HepG2 (cell line): ENCODE measurements around the gene THRB. TPM values are rescaled to one million over a fixed set of nuclear protein-coding genes. Genes with fewer than 3 reads are reported as not detected.

Source experiments
- ATAC-seq: fragments of 200-7000 bp; cut with Tn5 transposase; 3 replicates; pipeline ENCODE4 v1.9.1; 2020; ENCODE audit warnings: mild to moderate bottlenecking, moderate library complexity
- BruUV-seq: library from RNA; stranded (reverse); fragments of 400-500 nt; replicated peaks from 2 replicates; lab custom pipeline; 2021; lab: Mats Ljungman, UMichigan
- CTCF ChIA-PET: fragments of 300-600 bp; formaldehyde crosslinking; extraction: SDS; loops from one replicate; lab custom pipeline; 2021; ENCODE audit warnings: low total read pairs, inconsistent platforms, low intra/inter-chr PET ratio; lab: Yijun Ruan, JAX
- POLR2A ChIA-PET: fragments of 350-600 bp; sonication (Branson Sonifier 250); formaldehyde crosslinking; loops from one replicate; lab custom pipeline; 2020; ENCODE audit warnings: antibody characterized with exemption, inconsistent platforms; lab: Yijun Ruan, JAX
- DNase-seq: peaks from one replicate; pipeline ENCODE4 v3.0.0-alpha.2; 2015; ENCODE audit warnings: low spot score
- FAIRE-seq: peaks from 3 replicates; lab custom pipeline; 2011; peaks lifted over from hg19 to GRCh38; lab: Jason Lieb, UNC
- H2AFZ ChIP-seq: one replicate; pipeline ENCODE4 v1.6.1; 2011; ENCODE audit warnings: low read length, inconsistent platforms
- H3K27ac ChIP-seq: fragments of 300-600 bp; 3 replicates; pipeline ENCODE4 v1.8.0; 2011; ENCODE audit warnings: mixed run types, mild to moderate bottlenecking, mixed read lengths, low read length, inconsistent platforms; ENCODE audit not compliant: insufficient read depth; ENCODE audit errors: extremely low read length
- H3K27me3 ChIP-seq, 2 experiments: fragments of 200-600 bp in 1 of 2; 2 replicates in 1 of 2; 3 replicates in 1 of 2; pipeline versions ENCODE4 v1.6.0 to v1.8.0; 2011; ENCODE audit warnings: low read length in 2 of 2, mild to moderate bottlenecking in 2 of 2, moderate library complexity in 2 of 2, inconsistent platforms in 1 of 2; ENCODE audit not compliant: insufficient read depth in 2 of 2, control insufficient read depth in 1 of 2
- H3K36me3 ChIP-seq, 2 experiments: fragments of 200-600 bp in 1 of 2; replicated peaks in 1 of 2; 2 replicates in 1 of 2; 3 replicates in 1 of 2; pipeline versions ENCODE4 v1.5.1 to v1.8.0; 2011; ENCODE audit warnings: low read length in 2 of 2, inconsistent platforms in 1 of 2; ENCODE audit not compliant: insufficient read depth in 2 of 2, control insufficient read depth in 1 of 2
- H3K4me1 ChIP-seq: 2 replicates; pipeline ENCODE4 v1.5.1; 2012; ENCODE audit warnings: low read length, inconsistent platforms; ENCODE audit not compliant: insufficient read depth
- H3K4me2 ChIP-seq: 2 replicates; pipeline ENCODE4 v1.6.0; 2011; ENCODE audit warnings: low read depth, low read length, inconsistent platforms
- H3K4me3 ChIP-seq, 3 experiments: fragments of 200-600 bp in 1 of 3; sonication (generic), shearing (Covaris generic) in 1 of 3; replicated peaks in 1 of 3; 2 replicates each; pipeline ENCODE4 v1.5.1; 2011 to 2016; ENCODE audit warnings: low read length in 3 of 3, inconsistent platforms in 2 of 3, low read depth in 2 of 3, mild to moderate bottlenecking in 2 of 3, control low read depth in 1 of 3, mixed read lengths in 1 of 3; ENCODE audit not compliant: insufficient read depth in 1 of 3
- H3K79me2 ChIP-seq: one replicate; pipeline ENCODE4 v1.6.1; 2011; ENCODE audit warnings: low read length, inconsistent platforms; ENCODE audit not compliant: insufficient read depth
- H3K9ac ChIP-seq: 2 replicates; pipeline ENCODE4 v1.6.0; 2011; ENCODE audit warnings: mild to moderate bottlenecking, low read depth, low read length, inconsistent platforms; ENCODE audit not compliant: insufficient read depth
- H3K9me3 ChIP-seq: 2 replicates; pipeline ENCODE4 v1.5.1; 2012; ENCODE audit warnings: mild to moderate bottlenecking, low read length
- H4K20me1 ChIP-seq: 2 replicates; pipeline ENCODE4 v1.6.0; 2011; ENCODE audit warnings: inconsistent platforms, mild to moderate bottlenecking, low read length, moderate library complexity; ENCODE audit not compliant: insufficient read depth
- AHR ChIP-seq: IDR thresholded peaks from 2 replicates; pipeline ENCODE4 v1.6.1; 2018; ENCODE audit warnings: missing genetic modification reagents, missing compliant biosample characterization
- CHCHD3 ChIP-seq: sonication (generic); formaldehyde crosslinking; IDR thresholded peaks from 2 replicates; pipeline ENCODE4 v1.8.0; 2022; ENCODE audit warnings: mild to moderate bottlenecking, missing genetic modification reagents, moderate library complexity
- GABPB1 ChIP-seq: IDR thresholded peaks from 2 replicates; pipeline ENCODE4 v1.6.1; 2016; ENCODE audit warnings: mild to moderate bottlenecking, missing genetic modification reagents, moderate library complexity, missing compliant biosample characterization
- HCFC1 ChIP-seq: fragments of 150-350 bp; IDR thresholded peaks from 2 replicates; pipeline ENCODE4 v1.6.1; 2014; ENCODE audit warnings: low read depth, low read length
- IKZF5 ChIP-seq: IDR thresholded peaks from 2 replicates; pipeline ENCODE4 v1.6.1; 2018; ENCODE audit warnings: missing genetic modification reagents, mild to moderate bottlenecking, missing compliant biosample characterization
- KDM4B ChIP-seq: sonication (generic); formaldehyde crosslinking; IDR thresholded peaks from 2 replicates; pipeline ENCODE4 v1.4.0; 2020; ENCODE audit warnings: missing genetic modification reagents
- KLF13 ChIP-seq: sonication (generic); formaldehyde crosslinking; IDR thresholded peaks from 2 replicates; pipeline ENCODE4 v1.4.0; 2020; ENCODE audit warnings: mild to moderate bottlenecking, missing genetic modification reagents
- MAFG ChIP-seq: sonication (generic); formaldehyde crosslinking; IDR thresholded peaks from 2 replicates; pipeline ENCODE4 v1.5.1; 2020; ENCODE audit warnings: mild to moderate bottlenecking, missing genetic modification reagents
- MATR3 ChIP-seq: sonication (generic); formaldehyde crosslinking; IDR thresholded peaks from 2 replicates; pipeline ENCODE4 v1.4.0; 2020; ENCODE audit warnings: missing genetic modification reagents
- MEIS2 ChIP-seq: sonication (generic); formaldehyde crosslinking; IDR thresholded peaks from 2 replicates; pipeline ENCODE4 v1.9.0; 2021; ENCODE audit warnings: mild to moderate bottlenecking, missing genetic modification reagents
- PAF1 ChIP-seq: IDR thresholded peaks from 2 replicates; pipeline ENCODE4 v1.6.1; 2016; ENCODE audit warnings: missing genetic modification reagents, missing compliant biosample characterization
- ZFP37 ChIP-seq: sonication (generic); formaldehyde crosslinking; IDR thresholded peaks from 2 replicates; pipeline ENCODE4 v1.4.0; 2020; ENCODE audit warnings: missing genetic modification reagents, borderline replicate concordance
- ZNF136 ChIP-seq: sonication (generic); formaldehyde crosslinking; IDR thresholded peaks from 2 replicates; pipeline ENCODE4 v1.8.1; 2022; ENCODE audit warnings: low read depth, mild to moderate bottlenecking, moderate library complexity, missing genetic modification reagents
- ZNF382 ChIP-seq: sonication (generic); formaldehyde crosslinking; IDR thresholded peaks from 2 replicates; pipeline ENCODE4 v1.5.0; 2020; ENCODE audit warnings: missing genetic modification reagents, mild to moderate bottlenecking, borderline replicate concordance
- ZNF768 ChIP-seq: sonication (generic); formaldehyde crosslinking; IDR thresholded peaks from 2 replicates; pipeline ENCODE4 v1.4.0; 2020; ENCODE audit warnings: missing genetic modification reagents
- ZNF816 ChIP-seq: sonication (generic); formaldehyde crosslinking; IDR thresholded peaks from 2 replicates; pipeline ENCODE4 v1.8.0; 2022; ENCODE audit warnings: missing genetic modification reagents, mild to moderate bottlenecking, borderline replicate concordance
- in situ Hi-C: cut with HindIII; loops from 2 replicates; pipeline ENCODE4 v1.10.0; 2017; ENCODE audit warnings: low pct_unique_long_range_greater_than_20kb; ENCODE audit not compliant: extremely low pct_ligation_motif_present
- intact Hi-C: fragments of 100-400 bp; cut with micrococcal nuclease; formaldehyde crosslinking; loops from one replicate; pipeline ENCODE4 v1.10.0; 2022; ENCODE audit not compliant: unreplicated experiment
- polyA plus RNA-seq, 8 experiments: library from polyadenylated mRNA; depleted of rRNA in 3 of 8; stranded (reverse) in 7 of 8; unstranded in 1 of 8; fragments of >200 nt; fragmentation: Illumina TruSeq in 4 of 8; extraction: Trizol in 4 of 8; gene quantifications; 2 replicates each; pipeline versions ENCODE4 v1.2.1 to v1.2.3, GENCODE V29; 2011 to 2016; ENCODE audit warnings: low read depth in 4 of 8, missing spikeins in 1 of 8, mixed read lengths in 1 of 8; ENCODE audit not compliant: insufficient read depth in 1 of 8
- total RNA-seq, 5 experiments: library from RNA; depleted of rRNA; stranded (reverse); fragments of >200 nt; fragmentation: Illumina TruSeq; extraction: Trizol; gene quantifications; 2 replicates each; pipeline ENCODE4 v1.2.3, GENCODE V29; 2016; ENCODE audit warnings: low read depth in 1 of 5
- TF ChIP-seq, protein P1 (sequence below), 2 experiments: sonication (generic) in 1 of 2; formaldehyde crosslinking in 1 of 2; IDR thresholded peaks; 2 replicates each; pipeline versions ENCODE4 v1.5.1 to v1.6.1; 2011 to 2020; ENCODE audit warnings: borderline replicate concordance in 1 of 2, low read depth in 1 of 2, low read length in 1 of 2, mild to moderate bottlenecking in 1 of 2, missing genetic modification reagents in 1 of 2, moderate library complexity in 1 of 2
- TF ChIP-seq, protein P2 (sequence below): fragments of 450-650 bp; IDR thresholded peaks from 2 replicates; pipeline ENCODE4 v1.6.1; 2017

THRB gene
- total and polyA plus RNA-seq, 2 of the 13 experiments (the other 11 are each of a cell fraction or from before 2014, with no cell fraction given), result 4.7 to 22.7 TPM

GRCh38 chr3:24272408-24272807, 222.2 kb downstream of the THRB start:
- no peaks in the 10 kb centered on the region; a peak in 1 of 5 replicates for H3K36me3 ChIP-seq
- ChIA-PET POLR2A (interaction anchor here (1.9 kb wide), 1 partner anchor 179 kb away, joined by 10 read pairs; no protein-coding TSS in a partner anchor), CTCF (no interaction called here)
- no peak overlapping the region for H3K4me2 ChIP-seq
- H4K20me1 ChIP-seq, result no peaks in the 10 kb centered on the region
- in situ Hi-C loops, result loop anchor here (25.0 kb wide), 1 partner anchor 365 kb away; no protein-coding TSS in a partner anchor
- peaks cover 26% of the 10 kb centered on the region for H3K4me1 ChIP-seq
- no TSS peak for BruUV-seq
- no peaks in the 10 kb centered on the region for H3K79me2 ChIP-seq
- H3K27me3 ChIP-seq, result no peaks in the 10 kb centered on the region
- H3K9ac ChIP-seq, result no peak overlapping the region
- H3K4me3 ChIP-seq, result no peak overlapping the region
- H3K9me3 ChIP-seq, result no peaks in the 10 kb centered on the region
- intact Hi-C loops, result no loop called here
- no peak overlapping the region for H2AFZ ChIP-seq
- ATAC-seq (no peak), FAIRE-seq (no peak), DNase-seq (no peak)
- TF ChIP-seq IKZF5 (CRISPR knock-in tag) (no peak), ZFP37 (CRISPR knock-in tag) (no peak), ZNF382 (CRISPR knock-in tag) (no peak), KLF13 (CRISPR knock-in tag) (no peak), AHR (no peak), ZNF136 (no peak), ZNF816 (CRISPR knock-in tag) (no peak), GABPB1 (CRISPR knock-in tag) (no peak), CHCHD3 (CRISPR knock-in tag) (no peak), MATR3 (CRISPR knock-in tag) (no peak), MEIS2 (CRISPR knock-in tag) (no peak), KDM4B (CRISPR knock-in tag) (no peak), MAFG (no peak), PAF1 (no peak), HCFC1 (no peak), ZNF768 (CRISPR knock-in tag) (no peak)
- TF ChIP-seq, protein P1, sequence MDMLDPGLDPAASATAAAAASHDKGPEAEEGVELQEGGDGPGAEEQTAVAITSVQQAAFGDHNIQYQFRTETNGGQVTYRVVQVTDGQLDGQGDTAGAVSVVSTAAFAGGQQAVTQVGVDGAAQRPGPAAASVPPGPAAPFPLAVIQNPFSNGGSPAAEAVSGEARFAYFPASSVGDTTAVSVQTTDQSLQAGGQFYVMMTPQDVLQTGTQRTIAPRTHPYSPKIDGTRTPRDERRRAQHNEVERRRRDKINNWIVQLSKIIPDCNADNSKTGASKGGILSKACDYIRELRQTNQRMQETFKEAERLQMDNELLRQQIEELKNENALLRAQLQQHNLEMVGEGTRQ (IDR thresholded peaks at IDR 0.05; ENCODE audit: low read depth, low read length), result no peak
- TF ChIP-seq, protein P1 (CRISPR knock-in tag; IDR thresholded peaks at IDR 0.05; ENCODE audit: borderline replicate concordance), result no peak
- TF ChIP-seq, protein P2, sequence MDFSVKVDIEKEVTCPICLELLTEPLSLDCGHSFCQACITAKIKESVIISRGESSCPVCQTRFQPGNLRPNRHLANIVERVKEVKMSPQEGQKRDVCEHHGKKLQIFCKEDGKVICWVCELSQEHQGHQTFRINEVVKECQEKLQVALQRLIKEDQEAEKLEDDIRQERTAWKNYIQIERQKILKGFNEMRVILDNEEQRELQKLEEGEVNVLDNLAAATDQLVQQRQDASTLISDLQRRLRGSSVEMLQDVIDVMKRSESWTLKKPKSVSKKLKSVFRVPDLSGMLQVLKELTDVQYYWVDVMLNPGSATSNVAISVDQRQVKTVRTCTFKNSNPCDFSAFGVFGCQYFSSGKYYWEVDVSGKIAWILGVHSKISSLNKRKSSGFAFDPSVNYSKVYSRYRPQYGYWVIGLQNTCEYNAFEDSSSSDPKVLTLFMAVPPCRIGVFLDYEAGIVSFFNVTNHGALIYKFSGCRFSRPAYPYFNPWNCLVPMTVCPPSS, result no peak
- no peak overlapping the region for H3K27ac ChIP-seq
